ENCODE results near the gene AADAT. TPM values are rescaled to one million over a fixed set of nuclear protein-coding genes. Genes with fewer than 3 reads are reported as not detected.
A peak's percentile ranks its signal among the peaks of the same experiment; 100 is the strongest.
"Not testable (repeated sequence)": the region's sequence is repeated elsewhere in the genome, so short reads cannot be mapped to it uniquely, and the experiment has no call there.

AADAT gene
- 7.3 TPM for total RNA-seq

- DNase-seq, result peak; percentile 90
Observed at GRCh38 chr4:170089668-170090351, at the start of gene AADAT. AADAT (minus strand) TSS chr4:170089956; CDS start chr4:170089690, 266 bp downstream.

DNA sequence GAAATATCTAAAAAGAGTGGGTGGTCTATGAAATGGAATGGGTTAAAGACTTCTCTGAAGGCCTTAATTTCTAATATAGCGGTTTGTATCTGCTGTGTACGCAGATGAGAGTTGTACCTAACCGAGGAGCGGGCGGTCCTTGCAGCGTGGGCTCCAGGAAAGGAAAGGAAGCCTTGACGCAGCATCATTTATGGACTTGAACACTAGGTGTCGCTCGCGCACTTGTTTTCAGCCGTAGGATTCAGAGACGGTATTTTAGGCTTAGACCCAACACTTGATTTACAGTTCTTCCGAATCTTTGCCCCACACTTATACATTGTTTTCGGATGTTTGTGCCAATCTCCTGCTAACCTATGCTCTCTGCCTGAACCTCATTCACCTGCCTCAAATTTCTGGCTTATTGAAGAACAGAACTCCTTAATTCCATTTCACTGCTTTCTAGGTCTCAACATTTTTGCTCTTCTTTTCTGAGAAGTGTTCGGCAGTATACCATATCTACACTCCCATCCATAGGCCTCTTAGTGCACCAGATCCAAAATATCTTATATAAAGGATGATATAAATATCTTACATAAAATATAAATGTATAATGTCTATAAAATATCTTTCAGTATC lies 48.9 kb upstream of the AADAT start:
- peak; percentile 92 for DNase-seq

DNA sequence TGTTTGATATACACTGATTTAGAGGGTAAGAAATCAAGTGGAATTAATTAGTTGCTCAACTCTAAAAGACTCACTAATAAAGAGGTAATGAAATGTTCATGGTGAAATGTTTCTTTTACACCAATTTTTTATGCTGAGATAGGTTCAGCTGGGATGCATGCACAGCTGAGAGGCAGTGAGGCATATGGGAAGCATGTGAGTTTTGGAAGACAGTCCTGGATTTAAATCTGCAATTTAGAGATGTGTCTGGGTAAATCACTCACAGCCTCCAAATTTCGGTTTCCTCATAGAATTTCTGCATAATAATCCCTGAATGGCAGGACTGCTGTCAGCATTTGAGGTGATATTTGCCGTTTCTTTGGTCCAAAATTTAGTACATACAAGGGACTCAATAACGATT lies 48.2 kb upstream of the AADAT start:
- DNase-seq, result no peak

DNA sequence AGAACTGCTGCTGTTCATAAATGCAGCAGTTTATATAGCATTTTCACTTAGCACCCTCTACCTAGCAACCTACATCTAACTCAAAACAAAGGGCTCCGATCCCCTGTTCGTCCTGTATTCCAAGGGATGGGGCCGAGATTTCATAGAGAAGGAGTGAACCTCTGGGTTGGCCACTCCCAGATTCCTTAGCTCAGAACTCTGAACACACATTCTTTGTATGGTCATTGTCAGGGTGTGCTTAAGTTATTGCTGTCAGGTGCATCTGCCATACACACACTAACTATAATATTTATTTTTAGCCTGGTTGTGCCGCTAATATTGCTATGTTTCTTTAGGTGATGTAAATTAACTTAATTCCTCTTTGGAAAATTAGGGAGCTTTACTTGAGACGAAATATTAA lies 47.7 kb upstream of the AADAT start:
- no peak for DNase-seq

DNA sequence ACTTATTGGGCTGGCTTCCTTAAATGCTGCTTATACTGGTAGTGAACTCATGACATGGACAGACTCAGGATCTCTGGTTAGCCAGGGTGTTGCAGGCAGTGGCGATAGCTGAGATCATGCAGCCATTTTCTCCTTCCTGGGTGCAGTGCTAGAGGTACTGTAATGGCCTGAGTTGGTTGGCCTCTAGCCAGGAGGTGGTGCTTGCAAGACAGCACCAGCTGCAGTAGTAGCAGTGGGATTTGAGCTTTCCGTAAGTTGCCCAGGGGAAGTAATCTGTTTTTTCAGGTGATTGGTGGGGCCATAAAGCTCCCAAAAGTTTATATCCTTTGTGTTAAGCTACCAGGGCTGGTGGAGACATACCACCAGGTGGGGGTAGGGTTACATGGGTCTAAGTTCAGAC lies 45.1 kb upstream of the AADAT start:
- no peak for DNase-seq

GRCh38 chr4:170128219-170128804 lies 38.6 kb upstream of the AADAT start:
- DNase-seq, result peak; percentile 23

GRCh38 chr4:170127758-170128157 lies 38.0 kb upstream of the AADAT start:
- DNase-seq, result no peak

- no peak for DNase-seq
Observed at GRCh38 chr4:170124406-170124805, 34.6 kb upstream of the AADAT start.

DNA sequence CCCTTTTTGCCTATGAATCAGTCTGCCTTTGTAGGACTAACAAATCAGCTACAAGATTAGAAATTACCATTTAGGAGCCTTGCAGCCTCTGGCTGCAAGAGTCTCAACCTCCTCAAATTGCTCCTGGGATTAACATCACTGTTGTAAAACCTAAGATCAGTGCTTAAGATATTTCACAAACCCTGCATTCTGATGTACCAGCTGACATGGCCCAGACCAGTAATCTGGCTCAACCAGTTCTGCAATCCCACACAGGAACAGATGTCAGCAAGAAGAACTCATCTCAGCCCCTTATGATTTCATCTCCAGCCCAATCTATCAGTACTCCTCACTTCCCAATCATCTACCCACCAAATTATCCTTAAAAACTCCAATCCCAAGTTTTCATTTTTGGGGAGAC lies 32.5 kb upstream of the AADAT start:
- DNase-seq, result peak; percentile 14

- DNase-seq, result no peak
Observed at GRCh38 chr4:170114636-170115035, 24.9 kb upstream of the AADAT start.

GRCh38 chr4:170114183-170114582 lies 24.4 kb upstream of the AADAT start:
- DNase-seq, result not testable (repeated sequence)

DNA sequence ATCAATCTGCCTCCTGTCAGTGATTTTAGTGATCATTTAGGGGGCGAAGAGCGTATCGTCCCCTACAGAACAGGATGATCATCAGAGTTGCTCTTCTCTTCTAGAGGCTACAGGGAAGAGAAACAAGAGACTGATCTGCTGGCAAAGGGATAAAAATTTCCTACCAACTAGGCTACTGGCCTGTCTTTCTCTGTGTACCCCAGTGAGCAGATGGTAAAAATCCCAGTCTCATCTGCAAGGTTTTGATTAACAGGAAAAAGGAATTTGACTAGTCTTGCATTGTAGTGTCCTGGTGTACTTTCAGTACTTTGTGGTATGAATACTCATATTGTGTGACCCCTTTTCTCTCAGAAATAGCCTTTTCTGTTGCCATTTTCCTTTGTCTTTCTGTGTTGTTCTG lies 21.8 kb upstream of the AADAT start:
- no peak for DNase-seq

DNA sequence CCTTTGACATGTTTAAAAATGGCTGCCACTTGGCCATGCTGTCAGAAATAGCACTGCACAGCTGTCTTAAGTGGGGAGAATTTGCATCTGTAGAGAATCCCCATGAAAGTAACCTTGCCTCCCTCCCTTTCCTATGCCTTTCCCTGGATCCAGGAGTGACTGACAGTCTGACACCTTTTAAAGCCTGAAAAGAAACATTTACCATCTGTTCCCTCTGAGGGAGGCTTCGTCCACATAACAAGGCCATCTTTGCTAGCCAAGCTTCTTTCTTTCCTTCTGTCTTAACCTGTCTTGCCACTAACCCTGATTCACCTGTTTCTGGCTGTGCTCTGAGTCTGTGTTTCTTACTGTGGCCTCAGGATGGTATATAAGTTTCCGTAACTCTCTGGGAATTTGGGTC lies 21.3 kb upstream of the AADAT start:
- DNase-seq, result peak; percentile 7

GRCh38 chr4:170110285-170110672 lies 20.5 kb upstream of the AADAT start:
- DNase-seq, result no peak

- peak; percentile 65 for DNase-seq
Observed at GRCh38 chr4:170109586-170110284, 20.0 kb upstream of the AADAT start.

GRCh38 chr4:170106900-170107299 lies 17.1 kb upstream of the AADAT start:
- DNase-seq, result no peak

DNA sequence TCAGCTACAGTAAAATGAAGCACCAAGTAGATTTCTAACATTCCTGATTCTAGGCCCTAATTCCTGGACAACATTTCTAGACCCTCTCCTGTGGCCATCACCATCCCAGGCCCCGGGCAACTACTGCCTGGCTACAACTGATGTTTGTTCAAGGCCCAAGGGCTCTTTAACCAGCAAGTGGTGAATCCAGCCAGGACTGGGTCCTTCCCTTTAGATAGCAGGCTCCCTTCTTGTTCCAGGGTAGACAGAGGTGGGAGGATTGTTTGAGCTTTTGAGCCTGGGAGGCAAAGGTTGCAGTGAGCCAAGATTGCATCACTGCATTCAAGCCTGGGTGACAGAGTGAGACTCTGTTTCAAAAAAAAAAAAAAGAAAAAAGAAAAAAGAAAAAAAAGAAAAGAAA lies 12.7 kb upstream of the AADAT start:
- DNase-seq, result no peak

DNA sequence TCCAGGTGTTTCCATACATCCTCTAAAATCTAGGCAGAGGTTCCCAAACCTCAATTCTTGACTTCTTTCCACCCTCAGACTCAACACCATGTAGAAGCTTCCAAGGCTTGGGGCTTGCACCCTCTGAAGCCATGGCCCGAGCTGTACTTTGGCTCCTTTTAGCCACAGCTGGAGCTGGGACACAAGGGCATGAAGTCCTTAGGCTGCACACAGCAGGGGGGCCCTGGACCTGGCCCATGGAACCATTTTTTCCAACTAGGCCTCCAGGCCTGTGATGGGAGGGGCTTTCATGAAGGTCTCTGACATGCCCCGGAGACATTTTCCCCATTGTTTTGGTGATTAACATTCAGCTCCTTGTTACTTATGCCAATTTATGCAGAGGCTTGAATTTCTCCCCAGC lies 8.4 kb upstream of the AADAT start:
- not testable (repeated sequence) for DNase-seq

- no peak for DNase-seq
Observed at GRCh38 chr4:170097681-170098080, 7.9 kb upstream of the AADAT start.

DNA sequence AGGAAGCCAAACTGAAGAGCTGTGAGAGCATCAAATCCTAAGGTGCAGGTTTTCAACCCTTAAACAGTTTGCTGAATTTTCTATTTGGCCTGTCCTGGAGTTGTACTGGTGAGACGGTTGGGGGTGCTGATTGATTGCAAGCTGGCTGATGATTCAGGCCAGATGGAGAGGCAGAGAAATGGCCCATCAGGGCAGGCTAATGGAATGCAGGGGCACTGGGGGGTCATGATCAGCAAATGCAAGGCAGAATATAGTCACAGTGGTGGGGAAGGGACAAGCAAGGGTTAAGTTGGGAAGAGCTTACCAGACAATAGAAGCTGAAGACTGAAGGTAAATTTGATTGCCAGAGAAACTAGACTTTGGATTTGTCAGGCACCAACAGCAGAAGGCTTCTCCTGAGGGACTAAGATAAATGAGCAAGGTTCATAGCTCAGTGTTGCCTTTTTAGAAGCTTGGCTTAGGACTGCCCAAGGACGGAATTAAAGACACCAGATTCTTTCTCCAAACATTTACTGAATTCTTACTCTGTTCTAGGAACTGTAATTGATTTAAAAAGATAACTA lies 4.3 kb upstream of the AADAT start:
- no peak for DNase-seq

GRCh38 chr4:170091069-170091696 lies 1.4 kb upstream of the AADAT start:
- DNase-seq, result no peak

GRCh38 chr4:170090352-170091052 lies 746 bp upstream of the AADAT start:
- DNase-seq, result no peak

All from tongue (tissue), 2 donors.